Vagina (tissue), 2 donors: ENCODE data around the gene POLR1D. TPM values are rescaled to one million over a fixed set of nuclear protein-coding genes. Genes with fewer than 3 reads are reported as not detected.

ENCODE experiments used
- DNase-seq, 2 donors: peaks; one replicate each; pipeline ENCODE4 v3.0.0-alpha.2; 2017; ENCODE audit errors: extremely low spot score in 2 of 2
- H3K27ac ChIP-seq: fragments of 200-600 bp; sonication (generic); one replicate; pipeline ENCODE4 v1.5.1; 2019
- H3K27me3 ChIP-seq: fragments of 200-600 bp; sonication (generic); one replicate; pipeline ENCODE4 v1.5.1; 2019
- H3K36me3 ChIP-seq, 2 donors: fragments of 200-600 bp; sonication (generic); one replicate each; pipeline ENCODE4 v1.5.1; 2017 to 2019
- H3K4me1 ChIP-seq: fragments of 200-600 bp; sonication (generic); one replicate; pipeline ENCODE4 v1.5.1; 2019
- H3K4me3 ChIP-seq, 2 donors: fragments of 200-600 bp; sonication (generic); 1 replicate in 1 of 2; 2 replicates in 1 of 2; pipeline ENCODE4 v1.5.1; 2016 to 2019
- H3K9me3 ChIP-seq: fragments of 200-600 bp; sonication (generic); one replicate; pipeline ENCODE4 v1.5.1; 2019
- POLR2A ChIP-seq, 2 donors: fragments of 450-650 bp; IDR thresholded peaks; one replicate each; pipeline ENCODE4 v1.6.1; 2017; ENCODE audit warnings: antibody characterized with exemption in 2 of 2, mild to moderate bottlenecking in 2 of 2, moderate library complexity in 2 of 2
- POLR2AphosphoS5 ChIP-seq, 2 donors: sonication (generic); formaldehyde crosslinking; IDR thresholded peaks; one replicate each; pipeline ENCODE4 v1.9.0; 2017; ENCODE audit warnings: antibody characterized with exemption in 2 of 2, mild to moderate bottlenecking in 2 of 2, low read depth in 1 of 2; ENCODE audit not compliant: insufficient read depth in 1 of 2
- intact Hi-C: fragments of 100-400 bp; cut with DNase I; formaldehyde crosslinking; loops from one replicate; pipeline ENCODE4 v1.15.1; 2023
- total RNA-seq: library from RNA; depleted of rRNA; stranded (reverse); fragments of >200 nt; gene quantifications from one replicate; pipeline ENCODE4 v1.2.3, GENCODE V29; 2016
- TF ChIP-seq, protein P1 (sequence below), 3 experiments: fragments of 450-650 bp in 2 of 3; fragments of 200-600 bp in 1 of 3; sonication (generic) in 1 of 3; IDR thresholded peaks; one replicate each; pipeline ENCODE4 v1.5.1; 2017 to 2019; ENCODE audit warnings: antibody characterized with exemption in 3 of 3, mild to moderate bottlenecking in 2 of 3, moderate library complexity in 2 of 3

The POLR1D gene
- total RNA-seq, 1 donor from 2014 or later = 74.2 TPM

DNA sequence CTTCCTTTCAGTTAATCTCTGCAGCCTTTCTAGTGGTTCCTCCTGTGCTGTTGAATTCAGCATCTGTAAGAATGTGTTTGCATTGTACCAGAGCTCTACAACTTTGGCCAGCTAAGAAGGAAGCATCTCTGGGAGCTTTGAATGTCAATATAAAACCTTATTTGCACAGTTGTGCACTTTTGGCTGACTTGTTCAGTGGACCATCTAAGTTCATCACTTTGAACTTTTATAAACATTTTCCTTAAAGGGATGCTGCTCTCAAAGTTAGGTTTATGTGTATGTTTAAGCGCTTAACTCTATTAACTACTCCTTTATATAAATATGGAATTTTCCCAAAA lies 15.6 kb downstream of the POLR1D start:
- no peak for DNase-seq
- H3K27me3 ChIP-seq = no peaks in the 10 kb centered on the region
- H3K36me3 ChIP-seq = no peaks in the 10 kb centered on the region
- H3K4me3 ChIP-seq = no peak overlapping the region
- H3K9me3 ChIP-seq = no peaks in the 10 kb centered on the region
- TF ChIP-seq POLR2AphosphoS5 (IDR thresholded peaks at IDR 0.05; ENCODE audit: insufficient read depth in 1 of 2, low read depth in 1 of 2) = no peak
- TF ChIP-seq, protein P1, sequence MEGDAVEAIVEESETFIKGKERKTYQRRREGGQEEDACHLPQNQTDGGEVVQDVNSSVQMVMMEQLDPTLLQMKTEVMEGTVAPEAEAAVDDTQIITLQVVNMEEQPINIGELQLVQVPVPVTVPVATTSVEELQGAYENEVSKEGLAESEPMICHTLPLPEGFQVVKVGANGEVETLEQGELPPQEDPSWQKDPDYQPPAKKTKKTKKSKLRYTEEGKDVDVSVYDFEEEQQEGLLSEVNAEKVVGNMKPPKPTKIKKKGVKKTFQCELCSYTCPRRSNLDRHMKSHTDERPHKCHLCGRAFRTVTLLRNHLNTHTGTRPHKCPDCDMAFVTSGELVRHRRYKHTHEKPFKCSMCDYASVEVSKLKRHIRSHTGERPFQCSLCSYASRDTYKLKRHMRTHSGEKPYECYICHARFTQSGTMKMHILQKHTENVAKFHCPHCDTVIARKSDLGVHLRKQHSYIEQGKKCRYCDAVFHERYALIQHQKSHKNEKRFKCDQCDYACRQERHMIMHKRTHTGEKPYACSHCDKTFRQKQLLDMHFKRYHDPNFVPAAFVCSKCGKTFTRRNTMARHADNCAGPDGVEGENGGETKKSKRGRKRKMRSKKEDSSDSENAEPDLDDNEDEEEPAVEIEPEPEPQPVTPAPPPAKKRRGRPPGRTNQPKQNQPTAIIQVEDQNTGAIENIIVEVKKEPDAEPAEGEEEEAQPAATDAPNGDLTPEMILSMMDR (IDR thresholded peaks at IDR 0.05) = no peak
- TF ChIP-seq POLR2A (IDR thresholded peaks at IDR 0.05) = no peak
- intact Hi-C loops = no loop called here
- H3K4me1 ChIP-seq = peaks cover 69% of the 10 kb centered on the region
- H3K27ac ChIP-seq = no peak overlapping the region

DNA sequence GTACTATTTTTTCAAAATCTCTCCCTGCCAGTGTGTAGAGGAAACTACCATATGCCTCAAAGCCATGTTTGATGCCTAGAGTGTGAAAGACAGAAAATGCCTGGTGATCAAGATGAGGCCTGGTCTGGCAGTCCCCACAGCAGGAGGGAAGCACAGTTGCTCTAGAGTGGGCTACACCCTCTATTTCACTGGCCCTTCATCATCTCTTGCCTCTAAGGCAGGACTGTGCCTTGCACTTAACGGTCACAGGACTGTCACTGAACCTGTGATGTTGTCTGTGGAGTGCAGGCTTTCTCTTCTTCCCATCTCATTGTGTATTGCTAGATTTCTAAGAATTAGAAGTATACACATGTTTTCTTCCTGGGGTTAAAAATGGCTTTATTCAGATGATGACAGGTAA lies 16.3 kb downstream of the POLR1D start:
- no peaks in the 10 kb centered on the region for H3K9me3 ChIP-seq
- peaks cover 67% of the 10 kb centered on the region for H3K4me1 ChIP-seq
- peak overlapping the region; percentile 62 for H3K27ac ChIP-seq
- H3K4me3 ChIP-seq = no peak overlapping the region
- intact Hi-C loops = no loop called here
- no peaks in the 10 kb centered on the region for H3K36me3 ChIP-seq
- no peak for DNase-seq
- H3K27me3 ChIP-seq = no peaks in the 10 kb centered on the region
- TF ChIP-seq, protein P1 (IDR thresholded peaks at IDR 0.05) = no peak
- no peak for TF ChIP-seq POLR2AphosphoS5 (IDR thresholded peaks at IDR 0.05; ENCODE audit: insufficient read depth in 1 of 2, low read depth in 1 of 2)
- TF ChIP-seq POLR2A (IDR thresholded peaks at IDR 0.05) = no peak

DNA sequence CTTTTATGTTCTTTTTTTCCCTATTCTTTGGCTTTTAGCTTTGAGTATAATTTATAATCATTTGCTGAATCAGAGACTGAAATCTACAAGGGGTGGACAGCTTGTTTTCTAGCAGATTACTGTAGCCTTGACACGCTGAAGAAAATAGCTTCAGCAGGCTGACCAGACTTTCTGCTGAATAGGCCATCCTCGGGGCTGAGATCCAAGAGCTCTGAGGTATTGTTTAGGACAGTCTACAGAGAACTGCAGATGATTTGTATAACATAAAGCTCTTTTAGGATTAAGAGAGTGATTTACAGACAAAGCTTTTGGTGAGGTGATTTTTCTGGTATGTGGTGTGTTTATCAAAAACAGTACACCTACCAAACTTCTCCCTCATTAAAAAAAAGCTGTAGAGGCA lies 16.8 kb downstream of the POLR1D start:
- peak in 1 of 2 donors; percentile 46 for TF ChIP-seq POLR2AphosphoS5 (IDR thresholded peaks at IDR 0.05; ENCODE audit: insufficient read depth in 1 of 2, low read depth in 1 of 2)
- no peak for TF ChIP-seq POLR2A (IDR thresholded peaks at IDR 0.05)
- Histone ChIP-seq H3K9me3 (no peaks in the 10 kb centered on the region), H3K27me3 (no peaks in the 10 kb centered on the region), H3K4me3 (no peak overlapping the region), H3K4me1 (peaks cover 66% of the 10 kb centered on the region), H3K36me3 (no peaks in the 10 kb centered on the region), H3K27ac (peak overlapping the region; percentile 62)
- intact Hi-C loops = no loop called here
- DNase-seq = no peak

DNA sequence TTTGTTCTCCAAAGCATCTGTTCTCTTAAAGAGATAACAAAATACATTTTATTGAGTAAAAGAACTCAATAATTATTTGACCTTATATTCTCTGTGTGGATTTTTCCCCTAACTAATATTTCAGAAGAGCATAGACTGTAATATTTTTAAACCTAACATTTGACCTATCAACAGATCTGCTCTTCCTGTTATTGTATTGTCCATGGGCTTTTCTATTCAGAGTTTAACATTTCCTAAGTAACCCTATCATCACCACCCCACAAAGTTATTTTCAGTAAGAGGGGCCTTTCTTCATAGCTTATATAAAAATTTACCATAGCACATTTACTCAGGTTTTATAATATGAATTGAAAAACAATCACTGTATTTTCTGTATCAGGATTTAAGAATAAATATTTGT lies 17.5 kb downstream of the POLR1D start:
- no peaks in the 10 kb centered on the region for H3K9me3 ChIP-seq
- H3K27me3 ChIP-seq = no peaks in the 10 kb centered on the region
- no peaks in the 10 kb centered on the region for H3K36me3 ChIP-seq
- intact Hi-C loops = no loop called here
- peaks cover 65% of the 10 kb centered on the region for H3K4me1 ChIP-seq
- no peak for DNase-seq
- TF ChIP-seq POLR2A (IDR thresholded peaks at IDR 0.05) (no peak), POLR2AphosphoS5 (IDR thresholded peaks at IDR 0.05; ENCODE audit: insufficient read depth in 1 of 2, low read depth in 1 of 2) (no peak)
- TF ChIP-seq, protein P1 (IDR thresholded peaks at IDR 0.05) = no peak
- no peak overlapping the region for H3K4me3 ChIP-seq
- peak overlapping the region; percentile 62 for H3K27ac ChIP-seq

DNA sequence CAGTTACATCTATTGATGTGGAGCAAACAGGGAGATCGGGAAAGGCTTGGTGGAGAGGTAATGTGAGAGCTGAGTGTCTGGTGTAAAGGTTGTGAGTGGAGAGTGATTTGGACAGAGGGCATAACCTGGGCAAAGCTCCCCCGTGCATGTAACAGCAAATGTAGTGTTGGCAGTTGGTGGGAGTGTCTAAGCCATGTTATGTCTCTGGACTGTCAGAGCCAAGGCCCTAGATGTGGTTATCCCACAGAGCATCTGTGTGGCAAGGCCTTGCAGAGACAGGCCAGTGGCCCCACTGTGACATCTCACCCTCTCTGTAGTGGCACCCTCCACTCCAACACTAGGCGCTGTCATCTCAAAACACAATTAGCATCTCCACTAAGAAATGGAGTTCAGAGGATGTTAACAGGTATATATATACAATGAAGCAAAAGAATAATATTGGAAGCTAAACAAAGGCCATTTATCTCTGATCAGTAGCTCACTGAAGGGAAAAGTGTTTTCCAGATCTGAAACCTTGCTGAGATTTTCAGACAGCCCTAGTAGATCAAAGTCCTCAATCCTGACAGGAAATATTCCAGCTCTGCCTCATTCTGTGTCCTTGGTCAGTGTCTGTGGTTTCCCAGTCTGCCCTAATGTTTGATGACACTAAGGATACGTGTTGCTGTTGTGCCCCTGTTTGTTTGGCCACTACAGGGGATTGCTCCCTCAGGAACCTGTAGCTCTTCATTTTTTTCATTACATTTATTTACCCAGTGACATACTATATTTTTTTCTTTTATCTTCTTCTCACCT lies 20.2 kb downstream of the POLR1D start:
- no peak for TF ChIP-seq POLR2AphosphoS5 (IDR thresholded peaks at IDR 0.05; ENCODE audit: insufficient read depth in 1 of 2, low read depth in 1 of 2)
- no peak for TF ChIP-seq POLR2A (IDR thresholded peaks at IDR 0.05)
- TF ChIP-seq, protein P1 (IDR thresholded peaks at IDR 0.05) = no peak
- no peak for DNase-seq
- intact Hi-C loops = no loop called here
- no peak overlapping the region for H3K4me3 ChIP-seq
- no peaks in the 10 kb centered on the region for H3K9me3 ChIP-seq
- no peak overlapping the region for H3K27ac ChIP-seq
- H3K4me1 ChIP-seq = peaks cover 58% of the 10 kb centered on the region
- no peaks in the 10 kb centered on the region for H3K27me3 ChIP-seq
- H3K36me3 ChIP-seq = no peaks in the 10 kb centered on the region
